Stimulated activated naive CD8-positive, alpha-beta T cell treated with anti-CD3 and anti-CD28 coated beads, Interleukin-15, amount 100 ng/mL, for 72 hours (primary cell): ENCODE measurements around the gene GYS2.
"Not testable (repeated sequence)": the region's sequence is repeated elsewhere in the genome, so short reads cannot be mapped to it uniquely, and the experiment has no call there.

ENCODE experiments used
- ATAC-seq: fragments of 150-1000 bp; cut with Tn5 transposase; 2 replicates; pipeline ENCODE4 v1.10.0; 2021; ENCODE audit warnings: mild to moderate bottlenecking, moderate library complexity
- DNase-seq, 2 donors: peaks; one replicate each; pipeline ENCODE4 v3.0.0; 2021 to 2022
- H3K27ac Mint-ChIP-seq, 2 donors: one replicate each; pipeline ENCODE4 v1.8.0; 2022; ENCODE audit warnings: mild to moderate bottlenecking in 2 of 2, mixed read lengths in 2 of 2, moderate library complexity in 2 of 2
- H3K27me3 Mint-ChIP-seq: one replicate; pipeline ENCODE4 v1.8.0; 2022; ENCODE audit warnings: mixed read lengths
- H3K4me1 Mint-ChIP-seq: one replicate; pipeline ENCODE4 v1.8.0; 2022; ENCODE audit warnings: mild to moderate bottlenecking, mixed read lengths
- H3K4me3 Mint-ChIP-seq, 2 donors: one replicate each; pipeline ENCODE4 v1.8.0; 2022; ENCODE audit warnings: mild to moderate bottlenecking in 2 of 2, mixed read lengths in 2 of 2, moderate library complexity in 1 of 2
- H3K9me3 Mint-ChIP-seq, 2 donors: one replicate each; pipeline ENCODE4 v1.8.0; 2022; ENCODE audit warnings: mixed read lengths in 2 of 2

The GYS2 gene

DNA sequence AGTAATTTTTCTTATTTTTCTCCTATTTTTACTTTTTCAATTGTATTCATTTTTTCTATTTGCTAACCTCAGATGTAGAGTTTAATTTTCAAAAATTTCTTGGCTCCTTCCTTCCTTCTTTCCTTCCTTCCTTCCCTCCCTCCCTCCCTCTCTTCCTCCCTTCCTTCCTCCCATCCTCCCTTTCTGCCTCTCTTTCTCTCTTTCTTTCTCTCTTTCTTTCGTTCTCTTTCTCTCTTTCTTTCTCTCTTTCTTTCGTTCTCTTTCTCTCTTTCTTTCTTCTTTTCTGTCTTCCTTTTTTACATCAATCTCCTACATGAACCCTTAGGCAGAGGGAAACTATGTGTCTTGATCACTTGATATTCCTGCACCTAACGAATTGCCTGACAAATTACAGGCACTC, 12.4 kb upstream of the GYS2 start:
- Mint-ChIP-seq H3K4me3 (no peak overlapping the region), H3K4me1 (peaks cover 47% of the 10 kb centered on the region), H3K27me3 (no peaks in the 10 kb centered on the region), H3K9me3 (no peaks in the 10 kb centered on the region), H3K27ac (no peak overlapping the region)
- ATAC-seq (no peak), DNase-seq (no peak)

DNA sequence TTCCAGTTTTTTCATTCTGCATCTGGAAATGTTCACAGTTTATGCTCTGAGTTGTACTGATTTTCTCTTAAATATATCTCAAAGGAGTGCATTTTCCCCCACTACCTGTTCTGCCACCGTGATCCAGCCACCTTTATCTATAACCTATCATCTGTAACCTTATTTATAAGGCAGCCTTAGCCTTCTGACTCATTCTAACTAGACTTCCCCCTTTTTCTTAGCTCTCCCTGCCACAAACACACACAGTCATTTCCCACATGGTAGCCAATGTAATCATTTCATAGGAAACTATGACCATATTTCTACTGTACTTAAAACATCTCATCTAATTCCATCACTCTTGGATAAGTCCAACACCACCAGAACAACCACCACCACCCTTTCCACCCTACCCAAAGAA, 10.8 kb upstream of the GYS2 start:
- Mint-ChIP-seq H3K4me1 (peaks cover 47% of the 10 kb centered on the region), H3K9me3 (no peaks in the 10 kb centered on the region)

DNA sequence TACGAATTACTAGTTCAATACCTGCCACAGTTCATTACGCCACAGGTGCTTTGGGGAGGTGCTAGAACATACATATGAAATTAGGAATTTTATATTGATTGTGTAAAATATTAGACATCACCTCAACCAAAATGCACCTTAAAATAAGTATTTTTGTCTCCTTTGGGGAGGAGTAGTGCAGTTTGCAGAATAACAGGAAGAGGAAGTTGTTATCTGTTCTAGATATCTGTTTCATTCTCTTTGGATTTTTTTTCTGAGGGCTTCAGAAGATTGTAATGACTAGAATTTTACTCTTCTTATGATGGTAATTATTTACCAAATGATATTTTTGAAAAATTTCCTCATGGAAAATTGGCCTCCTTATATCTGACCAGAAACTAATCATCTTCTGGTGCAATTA, 9.9 kb upstream of the GYS2 start:
- peak overlapping the region; percentile 57 to 68 for H3K4me3 Mint-ChIP-seq
- H3K27ac Mint-ChIP-seq = peak overlapping the region; percentile 38 to 72
- H3K4me1 Mint-ChIP-seq = peaks cover 47% of the 10 kb centered on the region
- ATAC-seq = no peak
- DNase-seq = no peak
- no peaks in the 10 kb centered on the region for H3K9me3 Mint-ChIP-seq
- no peaks in the 10 kb centered on the region for H3K27me3 Mint-ChIP-seq

More for the DNA sequence above, 10.8 kb upstream of the GYS2 start:
- Mint-ChIP-seq H3K4me3 (peak overlapping the region; percentile 41 to 60), H3K27me3 (no peaks in the 10 kb centered on the region), H3K27ac (peak overlapping the region; percentile 1 to 74)
- peak; percentile 6 to 25 for DNase-seq
- ATAC-seq = peak; percentile 95

DNA sequence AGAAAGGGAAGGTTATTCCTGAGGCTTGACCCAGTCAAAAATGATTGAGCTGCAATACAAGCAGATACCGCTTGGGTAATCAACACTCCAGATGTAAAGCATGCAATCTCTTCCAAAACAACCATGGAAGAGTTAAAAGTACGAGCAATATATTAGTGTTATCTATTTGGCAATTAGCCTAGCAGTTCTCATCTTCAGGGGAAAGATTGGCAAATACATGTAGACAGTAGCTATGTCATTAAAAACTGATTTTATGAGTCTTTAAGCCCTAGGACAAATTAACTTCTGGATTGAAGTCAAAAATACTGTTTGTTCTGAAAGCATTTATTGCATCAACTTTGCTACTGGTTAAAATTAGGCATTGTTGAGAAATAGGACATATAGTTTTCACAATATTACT, 9.3 kb upstream of the GYS2 start:
- DNase-seq (no peak), ATAC-seq (no peak)
- Mint-ChIP-seq H3K27me3 (no peaks in the 10 kb centered on the region), H3K27ac (no peak overlapping the region), H3K9me3 (no peaks in the 10 kb centered on the region), H3K4me1 (peaks cover 45% of the 10 kb centered on the region), H3K4me3 (no peak overlapping the region)

DNA sequence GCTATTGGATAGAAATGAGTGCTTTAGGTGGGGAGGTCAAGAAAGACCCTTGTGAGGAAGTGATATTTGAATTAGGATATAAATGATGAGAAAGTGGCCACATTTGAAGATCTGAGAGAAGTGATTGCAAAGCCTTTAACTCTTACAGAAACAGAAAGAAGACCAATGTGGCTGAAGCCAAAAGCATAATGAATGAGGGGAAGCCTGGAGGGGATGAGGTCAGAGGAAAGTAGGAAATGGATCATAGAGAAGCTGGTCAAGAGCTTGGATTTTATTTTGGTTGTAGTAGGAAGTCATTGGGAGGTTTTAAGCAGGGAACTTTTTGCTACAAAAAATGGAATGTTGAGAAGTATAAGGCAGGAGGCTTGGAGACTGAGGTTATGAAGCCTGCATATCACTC, 3.5 kb upstream of the GYS2 start:
- Mint-ChIP-seq H3K4me3 (no peak overlapping the region), H3K4me1 (peaks cover 4% of the 10 kb centered on the region), H3K27me3 (no peaks in the 10 kb centered on the region), H3K27ac (no peak overlapping the region), H3K9me3 (no peaks in the 10 kb centered on the region)
- DNase-seq (no peak), ATAC-seq (no peak)

DNA sequence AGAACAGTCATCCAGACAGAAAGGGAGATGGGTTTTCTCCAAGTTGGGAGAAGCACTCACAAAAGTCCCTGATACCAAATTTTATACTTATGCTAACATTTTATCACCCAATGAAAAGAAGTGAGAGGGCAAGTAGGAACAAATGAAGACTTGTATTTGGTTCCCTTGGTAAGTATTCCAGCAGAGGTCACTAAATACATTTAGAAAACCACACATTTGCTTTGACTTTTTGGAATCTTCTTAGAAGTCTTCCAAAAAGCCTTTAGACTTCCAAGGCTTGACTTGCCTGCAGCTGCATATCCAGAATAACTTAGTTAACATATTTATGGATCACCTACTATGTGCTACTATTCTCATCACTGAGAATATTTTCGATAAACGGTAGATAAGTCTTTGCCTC, 3.1 kb upstream of the GYS2 start:
- H3K9me3 Mint-ChIP-seq = no peaks in the 10 kb centered on the region
- no peaks in the 10 kb centered on the region for H3K27me3 Mint-ChIP-seq
- no peak for DNase-seq
- no peak overlapping the region for H3K27ac Mint-ChIP-seq
- no peaks in the 10 kb centered on the region for H3K4me1 Mint-ChIP-seq
- no peak for ATAC-seq
- no peak overlapping the region for H3K4me3 Mint-ChIP-seq

DNA sequence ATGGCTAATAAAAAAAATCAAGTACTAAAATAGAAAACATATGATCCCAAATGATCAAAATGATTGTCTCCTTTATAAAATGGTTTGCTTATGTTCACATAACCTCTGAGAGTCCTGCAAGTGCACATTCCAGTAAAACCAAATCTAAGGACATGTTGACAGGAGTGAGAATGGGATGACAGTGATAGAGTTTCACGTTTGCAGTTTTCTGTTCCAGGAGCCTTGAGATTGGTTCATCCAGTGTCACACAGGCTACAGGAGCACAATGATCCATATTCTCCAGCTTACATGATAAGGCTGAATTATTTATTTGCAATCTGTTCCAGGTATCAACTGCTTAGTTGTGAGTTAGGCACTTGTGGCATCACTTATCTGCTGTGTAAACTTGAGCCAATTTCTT, 1.5 kb upstream of the GYS2 start:
- Mint-ChIP-seq H3K4me3 (no peak overlapping the region), H3K27ac (no peak overlapping the region), H3K9me3 (no peaks in the 10 kb centered on the region), H3K4me1 (no peaks in the 10 kb centered on the region), H3K27me3 (no peaks in the 10 kb centered on the region)
- ATAC-seq (no peak), DNase-seq (no peak)

DNA sequence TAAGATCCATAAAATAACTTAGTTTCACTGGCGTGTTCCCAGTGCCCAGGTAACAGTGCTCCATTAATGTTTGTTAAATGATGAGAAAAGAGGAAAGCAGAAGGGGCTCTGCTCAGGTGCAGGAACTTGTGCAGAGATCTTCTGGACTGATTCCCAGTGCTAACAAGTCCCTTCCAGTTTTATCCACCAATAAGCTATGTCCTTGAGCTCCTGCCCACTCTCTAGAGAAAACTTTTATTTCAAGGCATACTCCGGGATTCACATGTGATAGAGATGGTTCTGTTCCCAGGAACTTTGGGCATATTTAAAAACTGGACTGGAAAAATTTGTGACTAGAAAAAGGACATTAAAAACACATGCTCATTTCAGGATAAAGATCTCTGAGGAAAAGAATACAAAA, 1.9 kb downstream of the GYS2 start:
- no peak overlapping the region for H3K27ac Mint-ChIP-seq
- H3K4me1 Mint-ChIP-seq = no peaks in the 10 kb centered on the region
- DNase-seq = no peak
- no peaks in the 10 kb centered on the region for H3K9me3 Mint-ChIP-seq
- H3K27me3 Mint-ChIP-seq = no peaks in the 10 kb centered on the region
- no peak for ATAC-seq
- H3K4me3 Mint-ChIP-seq = no peak overlapping the region

DNA sequence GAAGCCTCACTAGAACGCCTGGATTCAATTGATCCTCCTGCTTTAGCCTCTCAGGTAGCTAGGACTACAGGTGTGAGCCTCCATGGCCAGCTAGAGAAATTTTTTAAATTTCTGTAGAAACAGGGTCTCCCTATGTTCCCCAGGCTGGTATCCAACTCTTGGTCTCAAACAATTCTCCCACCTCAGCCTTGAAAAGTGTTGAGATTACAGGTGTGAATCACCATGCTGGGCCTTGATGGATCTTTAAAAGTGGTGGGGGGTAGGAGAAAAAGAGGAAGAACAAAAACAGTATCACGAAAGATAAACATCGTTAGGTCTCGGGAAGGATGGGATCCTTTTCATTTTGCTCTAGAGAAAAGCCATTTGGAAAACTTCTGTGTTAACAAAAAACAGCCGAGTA, 4.5 kb downstream of the GYS2 start:
- H3K4me1 Mint-ChIP-seq = no peaks in the 10 kb centered on the region
- no peak overlapping the region for H3K4me3 Mint-ChIP-seq
- DNase-seq = no peak
- no peak overlapping the region for H3K27ac Mint-ChIP-seq
- no peak for ATAC-seq
- H3K27me3 Mint-ChIP-seq = no peaks in the 10 kb centered on the region
- peaks cover 5 to 7% of the 10 kb centered on the region in 2 donors for H3K9me3 Mint-ChIP-seq

DNA sequence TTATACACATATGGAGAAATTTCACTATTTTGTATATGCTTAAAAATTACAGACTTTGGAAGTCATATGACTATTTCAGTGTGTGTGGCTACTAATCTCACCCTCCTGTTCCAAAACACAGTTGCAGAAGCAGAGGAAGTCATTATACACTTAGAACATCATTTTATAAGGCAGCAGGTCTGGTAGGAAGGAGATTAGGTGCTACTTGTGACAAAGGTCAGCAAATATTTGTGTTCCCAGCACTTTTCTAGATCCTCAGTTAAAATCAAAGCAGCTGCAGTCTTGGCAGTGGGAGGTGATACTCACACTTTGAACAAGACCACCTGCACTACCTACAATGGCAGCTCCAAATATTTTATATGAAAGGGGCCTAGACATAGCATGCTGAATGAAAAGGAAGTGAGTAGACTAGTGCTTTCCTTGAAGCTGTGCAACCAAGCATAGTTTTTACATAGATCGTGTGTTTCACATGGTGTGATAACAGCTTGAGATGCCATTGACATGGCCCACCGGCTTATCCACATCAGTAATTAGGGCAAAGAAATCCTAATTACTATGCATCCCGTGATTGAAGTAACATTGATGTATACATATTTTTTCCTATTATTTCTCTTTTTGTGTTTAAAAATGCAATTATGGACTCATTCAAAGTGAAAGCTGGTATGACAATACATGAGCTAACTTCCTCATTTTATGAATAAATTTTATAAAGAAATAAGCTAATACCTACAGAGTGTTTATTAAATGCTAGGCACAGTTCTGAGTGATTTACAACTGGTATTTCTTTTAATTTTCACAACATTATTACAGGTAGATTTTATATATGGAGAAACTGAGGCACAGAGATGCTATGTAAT, 5.3 kb downstream of the GYS2 start:
- DNase-seq (no peak), ATAC-seq (no peak)
- Mint-ChIP-seq H3K4me3 (no peak overlapping the region), H3K4me1 (no peaks in the 10 kb centered on the region), H3K9me3 (peaks cover 5 to 7% of the 10 kb centered on the region in 2 donors), H3K27ac (no peak overlapping the region), H3K27me3 (no peaks in the 10 kb centered on the region)

DNA sequence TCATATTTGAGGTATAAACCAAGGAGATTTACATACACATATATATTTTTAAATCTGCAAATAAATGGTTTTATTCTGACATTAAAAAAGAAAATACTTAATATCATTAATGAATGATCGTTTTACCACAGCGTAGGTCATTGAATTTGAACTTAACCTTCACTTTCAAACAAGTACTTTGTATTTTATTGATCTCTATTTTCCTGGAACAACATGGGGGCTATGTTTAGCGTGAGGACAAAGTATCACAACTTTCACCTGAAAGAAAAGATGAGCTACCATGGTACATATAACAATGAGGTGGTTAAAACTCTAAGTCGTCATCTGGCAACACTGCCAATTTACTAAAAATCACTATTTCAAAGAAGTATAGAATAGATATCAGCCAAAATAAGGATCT, 6.0 kb downstream of the GYS2 start:
- peaks cover 7 to 8% of the 10 kb centered on the region in 2 donors for H3K9me3 Mint-ChIP-seq
- no peaks in the 10 kb centered on the region for H3K27me3 Mint-ChIP-seq
- DNase-seq (no peak), ATAC-seq (no peak)
- no peaks in the 10 kb centered on the region for H3K4me1 Mint-ChIP-seq
- H3K4me3 Mint-ChIP-seq = no peak overlapping the region
- H3K27ac Mint-ChIP-seq = no peak overlapping the region

DNA sequence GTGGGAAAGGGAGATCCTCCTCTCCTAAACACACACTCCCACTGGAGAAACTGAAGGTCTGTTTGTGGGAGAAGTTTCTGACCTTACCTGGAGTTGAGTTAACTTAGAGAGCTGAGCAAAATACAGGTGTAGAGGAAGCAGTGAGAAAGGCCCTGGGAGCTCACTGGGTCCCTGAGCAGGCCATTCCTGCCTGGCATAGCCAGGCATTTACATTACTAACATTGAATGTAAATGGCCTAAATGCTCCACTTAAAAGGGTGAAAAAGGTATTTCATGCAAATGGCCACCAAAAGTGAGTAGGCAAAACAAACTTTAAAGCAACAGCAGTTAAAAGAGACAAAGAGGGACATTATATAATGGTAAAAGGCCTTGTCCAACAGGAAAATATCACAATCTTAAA, 9.3 kb downstream of the GYS2 start:
- not testable (repeated sequence) for DNase-seq

DNA sequence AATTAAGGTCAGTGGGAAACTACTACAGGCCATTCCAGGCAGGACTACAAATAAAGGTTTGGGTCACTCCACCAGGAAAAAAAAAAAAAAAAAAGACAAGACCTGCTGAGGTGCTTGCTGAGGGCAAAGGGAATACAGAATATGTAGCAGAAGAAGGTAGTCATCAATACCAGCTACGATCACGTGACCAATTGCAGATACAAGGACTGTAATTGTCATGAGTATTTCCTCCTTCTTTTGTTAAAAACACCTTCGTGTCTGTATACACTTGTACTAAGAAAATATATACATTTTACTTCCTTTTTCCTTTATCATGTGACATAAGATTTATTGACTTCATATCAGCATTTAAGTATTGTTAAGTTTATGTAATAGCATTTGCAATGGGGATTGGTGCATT, 19.2 kb downstream of the GYS2 start:
- Mint-ChIP-seq H3K27ac (no peak overlapping the region), H3K27me3 (peaks cover 7% of the 10 kb centered on the region), H3K9me3 (peaks cover 12 to 13% of the 10 kb centered on the region in 2 donors), H3K4me3 (no peak overlapping the region), H3K4me1 (no peaks in the 10 kb centered on the region)
- DNase-seq (no peak), ATAC-seq (no peak)

More for the DNA sequence above, 9.3 kb downstream of the GYS2 start:
- H3K4me3 Mint-ChIP-seq, H3K27me3 Mint-ChIP-seq, H3K4me1 Mint-ChIP-seq, H3K27ac Mint-ChIP-seq, ATAC-seq: not testable (repeated sequence)
- peaks cover 22 to 30% of the 10 kb centered on the region in 2 donors for H3K9me3 Mint-ChIP-seq

DNA sequence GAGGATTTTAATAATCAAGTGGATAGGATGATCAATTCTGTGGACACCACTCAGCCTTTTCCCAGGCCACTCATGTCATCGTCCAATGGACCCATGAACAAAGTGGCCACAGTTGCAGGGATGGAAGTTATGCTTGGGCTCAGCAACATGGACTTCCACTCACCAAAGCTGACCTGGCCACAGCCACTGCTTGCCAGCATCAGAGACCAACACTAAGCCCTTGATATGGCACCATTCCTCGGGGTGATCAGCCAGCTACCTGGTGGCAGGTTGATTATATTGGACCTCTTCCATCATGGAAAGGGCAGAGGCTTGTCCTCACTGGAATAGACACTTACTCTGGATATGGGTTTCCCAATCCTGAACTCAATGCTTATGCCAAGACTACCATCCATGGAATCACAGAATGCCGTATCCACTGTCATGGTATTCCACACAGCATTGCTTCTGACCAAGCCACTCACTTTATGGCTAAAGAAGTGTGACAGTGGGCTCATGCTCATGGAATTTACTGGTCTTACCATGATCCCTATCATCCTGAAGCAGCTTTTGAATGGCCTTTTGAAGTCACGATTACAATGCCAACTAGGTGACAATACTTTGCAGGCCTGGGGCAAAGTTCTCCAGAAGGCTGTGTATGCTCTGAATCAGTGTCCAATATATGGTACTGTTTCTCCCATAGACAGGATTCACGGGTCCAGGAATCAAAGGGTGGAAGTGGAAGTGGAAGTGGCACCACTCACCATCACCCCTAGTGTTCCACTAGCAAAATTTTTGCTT, 20.1 kb downstream of the GYS2 start:
- not testable (repeated sequence) for H3K4me1 Mint-ChIP-seq, H3K4me3 Mint-ChIP-seq, DNase-seq

DNA sequence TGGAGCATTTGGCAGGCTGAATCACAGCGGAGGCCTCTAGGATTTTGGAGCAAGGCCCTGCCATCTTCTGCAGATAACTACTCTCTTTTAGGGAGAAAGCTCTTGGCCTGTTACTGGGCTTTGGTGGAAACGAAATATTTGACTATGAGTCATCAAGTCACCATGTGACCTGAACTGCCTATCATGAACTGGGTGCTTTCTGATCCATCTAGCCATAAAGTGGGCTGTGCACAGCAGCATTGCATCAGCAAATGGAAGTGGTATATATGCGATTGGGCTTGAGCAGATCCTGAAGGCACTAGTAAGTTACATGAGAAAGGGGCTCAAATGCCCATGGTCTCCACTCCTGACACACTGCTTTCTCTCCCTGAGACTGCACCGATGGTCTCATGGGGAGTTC, 21.1 kb downstream of the GYS2 start:
- H3K27ac Mint-ChIP-seq = no peak overlapping the region
- peaks cover 7% of the 10 kb centered on the region for H3K27me3 Mint-ChIP-seq
- ATAC-seq (no peak), DNase-seq (no peak)
- H3K9me3 Mint-ChIP-seq = peaks cover 6 to 18% of the 10 kb centered on the region in 2 donors
- no peak overlapping the region for H3K4me3 Mint-ChIP-seq
- no peaks in the 10 kb centered on the region for H3K4me1 Mint-ChIP-seq

More for the DNA sequence above, 20.1 kb downstream of the GYS2 start:
- not testable (repeated sequence) for H3K27ac Mint-ChIP-seq, H3K27me3 Mint-ChIP-seq, ATAC-seq
- peaks cover 7 to 12% of the 10 kb centered on the region in 2 donors for H3K9me3 Mint-ChIP-seq
